ENCODE data around the gene SPIRE1.
"Not testable (repeated sequence)": the region's sequence is repeated elsewhere in the genome, so short reads cannot be mapped to it uniquely, and the experiment has no call there.

Gene SPIRE1

GRCh38 chr18:12599966-12600365, 57.9 kb downstream of the SPIRE1 start:
- DNase-seq (ENCODE audit: low read depth in 1 of 2, low spot score in 1 of 2) = no peak

- no peak for DNase-seq (ENCODE audit: low read depth in 1 of 2, low spot score in 1 of 2)
These were observed 58.4 kb downstream of the SPIRE1 start for GRCh38 chr18:12599543-12599942.

- DNase-seq (ENCODE audit: low read depth in 1 of 2, low spot score in 1 of 2) = no peak
These were observed 59.6 kb downstream of the SPIRE1 start for GRCh38 chr18:12598181-12598930.

GRCh38 chr18:12597760-12598159, 60.1 kb downstream of the SPIRE1 start:
- no peak for DNase-seq (ENCODE audit: low read depth in 1 of 2, low spot score in 1 of 2)

GRCh38 chr18:12595571-12596255, 62.2 kb downstream of the SPIRE1 start:
- DNase-seq (ENCODE audit: low read depth in 1 of 2, low spot score in 1 of 2) = no peak

GRCh38 chr18:12593866-12594265, 64.0 kb downstream of the SPIRE1 start:
- no peak for DNase-seq (ENCODE audit: low read depth in 1 of 2, low spot score in 1 of 2)

GRCh38 chr18:12592597-12593127, 65.2 kb downstream of the SPIRE1 start:
- DNase-seq (ENCODE audit: low read depth in 1 of 2, low spot score in 1 of 2) = no peak

GRCh38 chr18:12589448-12589847, 68.5 kb downstream of the SPIRE1 start:
- DNase-seq (ENCODE audit: low read depth in 1 of 2, low spot score in 1 of 2) = no peak

- DNase-seq (ENCODE audit: low read depth in 1 of 2, low spot score in 1 of 2) = no peak
These were observed 71.0 kb downstream of the SPIRE1 start for GRCh38 chr18:12586956-12587355.

GRCh38 chr18:12585218-12585617, 72.7 kb downstream of the SPIRE1 start:
- DNase-seq (ENCODE audit: low read depth in 1 of 2, low spot score in 1 of 2) = no peak

- DNase-seq (ENCODE audit: low read depth in 1 of 2, low spot score in 1 of 2) = no peak
These were observed 77.1 kb downstream of the SPIRE1 start for GRCh38 chr18:12580630-12581342.

GRCh38 chr18:12579775-12580174, 78.1 kb downstream of the SPIRE1 start:
- no peak for DNase-seq (ENCODE audit: low read depth in 1 of 2, low spot score in 1 of 2)

- no peak for DNase-seq (ENCODE audit: low read depth in 1 of 2, low spot score in 1 of 2)
These were observed 80.1 kb downstream of the SPIRE1 start for GRCh38 chr18:12577848-12578247.

GRCh38 chr18:12574494-12575185, 83.3 kb downstream of the SPIRE1 start:
- DNase-seq (ENCODE audit: low read depth in 1 of 2, low spot score in 1 of 2) = no peak

GRCh38 chr18:12571630-12572029, 86.3 kb downstream of the SPIRE1 start:
- no peak for DNase-seq (ENCODE audit: low read depth in 1 of 2, low spot score in 1 of 2)

- DNase-seq (ENCODE audit: low read depth in 1 of 2, low spot score in 1 of 2) = no peak
These were observed 88.1 kb downstream of the SPIRE1 start for GRCh38 chr18:12569791-12570190.

GRCh38 chr18:12567849-12568248, 90.1 kb downstream of the SPIRE1 start:
- no peak for DNase-seq (ENCODE audit: low read depth in 1 of 2, low spot score in 1 of 2)

- DNase-seq (ENCODE audit: low read depth in 1 of 2, low spot score in 1 of 2) = no peak
These were observed 93.0 kb downstream of the SPIRE1 start for GRCh38 chr18:12564861-12565260.

- DNase-seq (ENCODE audit: low read depth in 1 of 2, low spot score in 1 of 2) = no peak
These were observed 93.5 kb downstream of the SPIRE1 start for GRCh38 chr18:12564378-12564777.

- DNase-seq (ENCODE audit: low read depth in 1 of 2, low spot score in 1 of 2) = not testable (repeated sequence)
These were observed 97.3 kb downstream of the SPIRE1 start for GRCh38 chr18:12560600-12560999.

GRCh38 chr18:12559319-12559718, 98.6 kb downstream of the SPIRE1 start:
- no peak for DNase-seq (ENCODE audit: low read depth in 1 of 2, low spot score in 1 of 2)

Measured in activated T-helper 1 cell treated with anti-CD3 and anti-CD28 coated beads, Interleukin-2, amount 50 U/mL, for 16 hours (primary cell).